Stimulated activated CD8-positive, alpha-beta memory T cell treated with anti-CD3 and anti-CD28 coated beads, Interleukin-15, amount 100 ng/mL, for 48 hours (primary cell): ENCODE data around the gene OR52B6.
"Not testable (repeated sequence)": the region's sequence is repeated elsewhere in the genome, so short reads cannot be mapped to it uniquely, and the experiment has no call there.

ENCODE experiments used
- DNase-seq, 2 donors: peaks; one replicate each; pipeline ENCODE4 v3.0.0-alpha.2; 2020; ENCODE audit warnings: low read depth in 2 of 2

OR52B6 gene

DNA sequence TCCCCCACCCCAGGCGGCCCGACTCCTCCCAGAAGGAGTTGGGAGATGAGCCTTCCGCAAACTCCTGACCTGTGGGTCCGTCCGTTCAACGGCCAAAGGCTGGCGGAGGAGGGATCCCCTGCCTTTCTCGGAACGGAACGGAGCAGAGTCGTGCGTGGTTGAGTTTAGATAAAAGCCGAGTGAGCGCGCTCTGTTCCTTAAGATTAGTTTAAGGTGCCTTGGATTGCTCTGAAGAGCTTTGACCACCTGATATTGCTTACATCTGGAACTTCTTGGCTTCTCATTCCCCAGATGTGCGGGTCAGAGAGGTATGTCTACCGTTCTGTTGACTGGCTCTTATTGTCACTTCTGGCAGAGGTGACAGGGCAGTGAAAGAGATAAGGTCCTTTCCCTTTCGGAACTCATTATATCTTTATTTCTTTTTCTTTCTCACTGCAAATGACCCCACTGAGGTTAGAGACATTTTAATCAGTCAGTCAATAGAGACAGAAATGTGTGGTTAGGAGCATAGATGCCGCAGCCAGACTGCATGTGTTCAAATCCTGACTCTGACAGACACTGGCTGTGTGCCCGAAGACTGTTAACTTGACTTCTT is 16.0 kb downstream of the OR52B6 start, which contains the start of gene TRIM6:
Gene TRIM6 (plus strand): TSS at position 31 of the 595 bp plus-strand sequence. CDS start 261 bp downstream, at position 292.
- DNase-seq, result no peak

DNA sequence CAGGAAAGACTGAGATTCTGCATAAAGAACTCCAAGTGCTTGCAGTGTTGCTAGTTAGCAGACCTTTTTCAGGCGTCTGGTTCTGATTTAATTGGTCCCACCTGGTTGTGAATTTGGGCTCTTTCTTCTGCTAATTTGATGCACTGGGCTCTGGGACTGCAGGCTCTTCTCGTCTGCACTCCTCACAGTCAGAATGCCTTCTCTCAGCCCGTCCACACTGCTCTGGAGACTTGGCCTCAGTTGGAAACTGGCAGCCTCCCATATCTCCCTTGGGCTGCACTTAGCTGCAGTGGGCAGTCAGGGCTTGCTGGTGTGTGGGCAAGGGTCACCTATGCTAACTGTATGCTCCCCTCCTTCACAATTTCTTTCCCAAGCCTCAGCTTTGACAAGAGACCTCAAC is 17.3 kb downstream of the OR52B6 start:
- no peak for DNase-seq

DNA sequence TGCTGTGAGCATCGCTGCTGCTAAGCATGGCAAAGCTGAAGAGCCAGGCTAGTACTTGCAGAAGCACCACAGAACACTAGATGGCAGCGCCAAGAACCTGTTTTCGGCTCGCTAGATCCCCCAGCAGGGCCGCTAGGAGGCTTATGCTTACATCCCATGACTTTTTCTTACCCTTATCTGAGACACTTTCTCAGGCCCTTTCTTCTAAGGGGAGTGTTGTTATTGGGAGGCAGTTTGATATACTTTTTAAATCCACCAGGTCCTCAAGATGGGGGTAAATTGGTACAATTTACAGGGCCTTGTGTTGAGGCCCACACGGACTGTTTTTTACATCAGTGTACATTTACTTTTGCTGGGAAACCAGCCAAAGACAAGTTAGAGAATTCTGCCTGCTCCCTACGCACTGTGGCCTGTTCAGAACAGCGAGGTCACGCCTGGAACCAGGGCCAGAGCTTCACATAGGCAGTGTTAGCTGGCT is 19.7 kb downstream of the OR52B6 start:
- peak; percentile 28 to 30 for DNase-seq

DNA sequence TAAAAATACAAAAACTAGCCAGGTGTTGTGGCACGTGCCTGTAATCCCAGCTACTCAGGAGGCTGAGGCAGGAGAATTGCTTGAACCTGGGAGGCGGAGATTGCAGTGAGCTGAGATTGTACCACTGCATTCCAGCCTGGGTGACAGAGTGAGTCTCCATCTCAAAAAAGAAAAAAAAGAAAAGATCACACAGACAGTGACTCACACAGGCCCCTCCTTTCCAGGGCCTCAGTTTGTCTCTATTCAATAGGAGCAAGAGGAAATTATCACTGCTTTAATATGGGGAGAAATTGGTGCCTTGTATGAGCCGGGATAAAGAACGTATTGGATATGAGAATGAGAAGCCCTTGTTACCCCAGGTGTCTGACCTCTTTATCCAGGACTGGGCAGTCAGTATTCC is 22.1 kb downstream of the OR52B6 start:
- not testable (repeated sequence) for DNase-seq

DNA sequence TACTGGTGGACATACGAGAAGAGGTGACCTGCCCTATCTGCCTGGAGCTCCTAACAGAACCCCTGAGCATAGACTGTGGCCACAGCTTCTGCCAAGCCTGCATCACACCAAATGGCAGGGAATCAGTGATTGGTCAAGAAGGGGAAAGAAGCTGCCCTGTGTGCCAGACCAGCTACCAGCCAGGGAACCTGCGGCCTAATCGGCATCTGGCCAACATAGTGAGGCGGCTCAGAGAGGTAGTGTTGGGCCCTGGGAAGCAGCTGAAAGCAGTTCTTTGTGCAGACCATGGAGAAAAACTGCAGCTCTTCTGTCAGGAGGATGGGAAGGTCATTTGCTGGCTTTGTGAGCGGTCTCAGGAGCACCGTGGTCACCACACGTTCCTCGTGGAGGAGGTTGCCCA is 22.6 kb downstream of the OR52B6 start:
- no peak for DNase-seq

DNA sequence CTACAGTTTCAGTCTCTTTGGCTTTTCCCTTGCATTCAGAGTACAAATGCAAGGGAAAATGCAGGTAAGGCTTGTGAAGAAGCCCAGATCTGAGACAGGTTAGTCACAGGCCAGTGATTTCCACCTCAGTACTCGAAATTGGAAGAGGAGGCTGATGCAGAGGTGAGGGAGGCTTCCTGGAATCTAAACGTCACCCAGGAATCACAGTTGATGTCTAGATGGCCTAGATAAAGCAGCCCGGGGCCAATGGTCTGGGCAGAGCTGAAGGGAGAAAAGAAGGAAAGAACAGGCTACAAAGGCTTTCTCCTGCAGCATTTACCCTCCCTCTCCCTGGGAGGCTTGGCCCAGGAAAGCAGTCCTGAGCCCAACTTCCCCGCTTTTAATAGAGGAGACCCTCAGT is 24.2 kb downstream of the OR52B6 start:
- no peak for DNase-seq

DNA sequence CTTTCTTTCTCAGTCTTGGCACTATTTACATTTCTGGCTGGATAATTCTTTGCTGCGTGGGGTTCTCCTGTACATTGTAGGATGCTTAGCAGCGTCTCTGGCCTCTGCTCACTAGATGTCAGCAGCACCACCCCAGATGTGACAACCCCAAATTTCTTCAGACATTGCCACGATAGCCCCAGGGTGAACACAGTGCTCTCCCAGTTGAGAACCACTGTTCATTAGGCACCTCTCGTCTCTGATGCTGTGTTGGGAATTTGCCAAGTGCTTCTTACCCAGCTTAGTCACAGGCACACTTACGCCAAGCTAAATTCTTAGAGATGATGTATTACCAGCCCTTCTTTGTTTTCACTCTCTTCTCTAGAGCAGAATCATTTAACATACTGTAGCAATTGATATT is 25.2 kb downstream of the OR52B6 start:
- no peak for DNase-seq

DNA sequence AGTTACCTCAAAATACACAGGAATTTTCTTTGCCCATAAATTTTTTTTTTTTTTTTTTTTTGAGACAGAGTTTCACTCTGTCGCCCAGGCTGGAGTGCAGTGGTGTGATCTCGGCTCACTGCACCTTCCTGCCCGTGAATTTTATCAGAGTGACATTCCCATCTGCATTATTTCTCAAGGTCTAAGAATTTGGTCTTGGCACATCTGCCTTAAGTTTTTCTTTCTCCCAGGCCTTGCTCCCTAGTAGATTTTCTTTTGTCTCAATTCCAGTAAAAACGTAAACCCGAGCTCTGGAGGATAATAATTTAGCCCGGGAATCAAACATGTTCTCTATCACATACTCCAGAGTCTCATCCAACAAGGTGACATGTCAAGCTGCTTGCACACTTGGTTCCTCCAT is 28.1 kb downstream of the OR52B6 start:
- no peak for DNase-seq

DNA sequence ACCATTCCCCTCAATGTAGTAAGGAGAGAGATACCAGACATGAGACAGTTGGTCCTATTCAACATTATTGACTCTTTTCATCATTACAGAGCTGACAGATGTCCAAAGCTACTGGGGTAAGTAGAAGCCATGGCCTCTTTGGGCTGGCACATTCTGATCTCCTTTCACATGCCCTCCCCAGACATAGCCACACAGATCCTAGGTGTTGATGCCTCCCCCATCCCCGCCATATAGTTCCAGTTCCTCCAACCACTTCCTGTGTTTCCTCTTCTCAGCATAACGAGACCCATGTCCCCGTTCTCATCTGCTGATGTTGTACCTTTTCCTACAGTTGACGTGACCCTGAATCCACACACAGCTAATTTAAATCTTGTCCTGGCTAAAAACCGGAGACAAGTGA is 29.8 kb downstream of the OR52B6 start:
- DNase-seq, result no peak

DNA sequence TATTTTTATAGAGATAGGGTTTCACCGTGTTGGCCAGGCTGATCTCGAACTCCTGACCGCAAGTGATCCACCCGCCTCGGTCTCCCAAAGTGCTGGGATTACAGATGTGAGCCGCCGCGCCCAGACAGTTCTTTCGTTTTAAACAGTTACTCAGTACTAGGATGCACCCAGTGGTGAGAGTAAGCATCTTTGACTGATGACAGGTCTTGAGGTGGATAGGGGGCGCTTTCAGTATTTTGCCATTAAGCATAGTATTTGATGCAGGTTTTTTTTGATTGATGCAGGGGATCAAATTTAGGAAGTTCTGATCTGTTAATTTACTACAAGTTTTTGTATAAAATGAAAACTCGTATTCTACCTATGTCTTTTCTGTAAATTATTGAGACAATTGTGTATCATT is 30.9 kb downstream of the OR52B6 start:
- DNase-seq, result no peak

DNA sequence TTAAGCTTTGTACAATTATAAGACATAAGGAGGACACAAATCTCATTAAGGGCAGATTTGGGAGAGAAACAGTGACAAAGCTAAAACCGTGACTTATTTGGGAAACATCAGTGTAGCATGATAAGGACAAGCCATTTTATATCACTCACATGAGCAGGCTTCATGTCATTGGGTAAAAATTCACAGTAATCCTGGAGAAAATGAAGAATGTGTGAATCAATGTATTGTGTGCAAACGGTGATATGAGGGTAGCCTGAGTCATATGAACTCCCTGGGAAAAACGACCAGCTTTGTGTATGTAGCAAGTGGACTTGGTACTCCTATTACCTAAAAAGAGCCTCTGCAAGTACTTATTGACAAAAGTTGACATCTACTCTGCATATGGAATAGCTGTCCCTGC is 38.1 kb downstream of the OR52B6 start:
- no peak for DNase-seq

DNA sequence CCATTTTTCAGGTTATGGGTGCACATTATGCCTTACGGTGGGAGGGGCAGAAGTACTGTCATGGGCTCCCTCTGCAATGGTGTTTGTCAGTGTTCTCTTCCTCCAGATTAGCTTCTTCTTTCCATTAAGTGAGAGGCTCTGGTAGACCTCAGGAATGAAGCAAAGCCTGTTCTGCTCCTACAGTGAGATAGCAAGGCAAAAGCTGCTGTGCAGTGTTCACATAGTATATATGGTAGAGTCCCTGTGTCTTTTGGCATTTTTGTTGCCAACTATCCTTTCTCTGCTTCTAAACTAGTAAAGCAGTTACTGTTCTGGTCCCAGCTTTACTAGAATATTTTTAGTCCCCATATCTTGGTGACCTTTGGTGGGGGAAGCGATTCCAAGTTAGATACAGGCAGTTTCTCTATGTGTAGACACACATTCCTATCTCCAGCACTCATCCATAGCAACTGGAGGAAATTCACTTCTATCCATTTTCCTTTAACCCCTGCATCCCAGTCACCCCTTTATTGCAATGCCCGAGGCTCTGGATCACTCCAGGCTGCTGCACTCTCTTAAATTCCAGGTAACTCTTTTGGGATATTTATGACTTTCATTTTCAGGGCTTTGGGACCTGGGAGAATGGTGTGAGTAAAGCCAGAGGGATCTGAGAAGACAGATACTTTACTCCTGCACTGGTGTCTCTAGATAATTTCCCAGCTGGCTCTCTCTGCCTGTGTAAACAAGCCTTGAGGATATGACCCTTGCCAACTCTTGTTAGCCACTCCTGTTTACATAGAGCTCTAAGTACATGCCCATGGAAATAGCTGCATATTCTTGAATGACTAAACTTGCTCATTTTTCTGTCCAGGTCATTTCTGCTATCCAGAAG is 40.2 kb downstream of the OR52B6 start:
- DNase-seq, result no peak

DNA sequence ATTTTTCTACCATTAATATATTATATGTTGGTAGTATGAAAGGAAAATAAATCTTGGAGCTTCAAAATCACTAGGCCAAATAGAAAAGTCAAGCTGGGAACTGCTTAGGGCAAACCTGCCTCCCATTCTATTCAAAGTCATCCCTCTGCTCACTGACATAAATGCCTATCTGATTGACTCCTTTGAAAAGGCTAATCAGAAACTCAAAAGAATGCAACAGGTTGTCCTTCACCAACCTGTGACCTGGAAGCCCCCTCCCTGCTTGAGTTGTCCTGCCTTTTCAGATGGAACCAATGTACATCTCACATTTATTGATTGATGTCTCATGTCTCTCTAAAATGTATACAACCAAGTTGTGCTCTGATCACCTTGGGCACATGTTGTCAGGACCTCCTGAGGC is 40.9 kb downstream of the OR52B6 start:
- no peak for DNase-seq

DNA sequence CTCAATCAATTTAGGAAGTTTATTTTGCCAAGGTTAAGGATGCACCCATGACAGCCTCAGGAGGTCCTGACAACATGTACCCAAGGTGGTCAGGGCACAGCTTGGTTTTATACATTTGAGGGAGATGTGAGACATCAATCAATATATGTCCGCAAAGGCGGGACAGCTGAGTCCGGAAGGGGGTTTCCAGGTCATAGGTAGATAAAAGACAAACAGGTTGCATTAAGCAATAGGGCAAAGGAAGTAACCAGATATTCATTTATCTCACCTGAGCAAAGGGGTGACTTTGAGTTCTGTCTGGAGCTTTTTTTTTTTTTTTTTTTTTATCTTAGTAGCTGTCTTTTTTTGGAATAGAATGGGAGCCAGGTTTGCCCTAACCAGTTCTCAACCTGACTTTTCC is 42.1 kb downstream of the OR52B6 start:
- no peak for DNase-seq

DNA sequence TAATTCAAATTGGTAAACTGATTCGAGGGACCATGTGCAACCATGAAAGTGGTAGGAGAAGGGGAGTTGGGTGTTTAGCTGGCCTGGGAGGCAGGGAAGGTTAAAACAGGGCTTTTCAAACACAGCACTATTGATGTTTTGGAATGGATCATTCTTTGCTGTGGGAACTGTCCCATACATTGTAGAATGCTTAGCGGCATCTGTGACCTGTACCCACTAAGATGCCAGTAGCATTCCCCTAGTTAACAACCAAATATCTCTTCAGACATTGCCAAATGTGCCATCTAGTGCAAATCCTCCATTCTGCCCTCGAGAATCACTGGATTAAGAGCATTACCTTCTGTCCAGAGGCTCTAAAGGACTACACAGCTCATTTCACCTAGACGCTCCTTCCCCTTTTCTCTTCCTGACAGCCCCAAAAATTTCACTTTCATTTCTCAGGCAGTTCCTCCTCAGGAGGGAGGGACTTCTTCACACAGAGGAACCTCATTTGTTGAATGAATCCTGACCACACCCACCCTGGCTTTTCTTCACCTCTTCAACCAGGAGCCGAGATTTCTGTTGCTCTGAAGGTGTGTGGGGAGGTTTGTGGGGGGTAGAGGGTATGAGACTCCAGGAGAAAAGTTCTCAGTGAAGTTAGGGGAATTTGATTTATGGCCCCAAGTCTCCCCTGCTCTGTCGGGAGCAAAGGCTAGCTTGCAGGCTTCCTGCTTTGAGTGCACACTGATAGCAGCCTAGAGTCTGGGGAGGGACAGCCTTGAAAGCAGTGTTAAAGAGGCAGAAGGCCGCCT is 44.0 kb downstream of the OR52B6 start, which contains the start of gene TRIM34:
Gene TRIM34 (plus strand): TSS at position 513 of the 791 bp plus-strand sequence. CDS start 7,331 bp downstream, outside the sequence.
- peak; percentile 23 to 29 for DNase-seq

DNA sequence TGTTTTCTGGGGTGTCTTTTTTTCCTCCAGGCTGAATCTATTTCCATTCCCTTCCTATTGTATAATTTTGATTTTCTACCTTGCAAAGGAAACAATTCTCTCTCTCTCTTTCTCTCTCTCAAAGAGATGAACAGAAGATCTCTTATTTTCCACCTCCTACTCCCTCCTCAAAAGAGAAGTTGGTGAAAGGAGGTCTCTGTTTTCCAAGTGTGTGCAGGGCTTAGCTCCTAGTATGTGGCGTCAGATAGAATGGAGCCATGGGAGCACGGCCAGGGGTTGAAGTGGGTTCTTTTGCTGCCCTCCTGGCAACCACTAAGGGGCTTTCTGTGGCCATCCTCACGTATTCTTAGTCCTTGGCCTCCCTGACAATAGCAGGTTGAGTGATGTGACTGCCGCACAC is 44.6 kb downstream of the OR52B6 start:
- DNase-seq, result no peak

DNA sequence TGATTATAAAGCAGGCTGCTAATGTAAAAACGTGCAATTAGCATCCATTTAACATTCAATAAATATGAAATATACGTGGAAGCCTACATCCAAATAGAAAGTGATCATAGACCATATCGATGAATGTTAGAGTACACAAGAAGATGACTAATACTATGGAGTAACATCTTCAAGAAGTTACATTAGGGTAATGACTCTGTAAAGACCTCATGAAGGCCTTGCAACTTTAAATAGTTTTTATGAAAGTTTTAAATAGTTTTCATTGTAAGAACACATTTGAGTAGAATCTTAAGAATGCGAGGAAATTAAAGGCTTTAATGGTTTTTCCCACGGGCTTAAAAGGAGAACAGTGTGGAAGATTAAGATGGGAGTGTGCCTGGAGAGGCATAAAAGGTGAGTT is 45.5 kb downstream of the OR52B6 start:
- no peak for DNase-seq

DNA sequence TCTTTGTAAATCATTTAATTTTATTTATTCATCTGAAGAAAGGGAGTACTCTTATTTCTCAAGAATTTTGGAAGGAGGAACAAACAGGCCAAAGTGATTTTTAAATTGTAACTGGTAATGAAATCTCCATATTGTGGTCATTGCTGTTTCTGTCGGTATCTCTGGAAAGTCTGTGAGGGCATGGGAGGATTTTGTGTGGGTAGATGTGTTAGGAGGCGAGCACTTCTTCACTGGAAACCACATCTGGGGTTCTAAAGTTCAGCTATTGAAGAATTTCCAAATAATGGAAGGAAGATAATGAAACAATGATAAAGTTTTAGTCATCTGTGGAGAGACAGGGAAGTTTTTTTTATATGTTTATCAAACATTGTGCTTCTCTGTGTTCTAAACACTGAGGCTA is 50.7 kb downstream of the OR52B6 start:
- DNase-seq, result no peak
